ENCODE results near the gene RPLP2. TPM values are rescaled to one million over a fixed set of nuclear protein-coding genes. Genes with fewer than 3 reads are reported as not detected.

RPLP2 gene
- total RNA-seq, 1 donor from 2014 or later: 663 TPM

DNA sequence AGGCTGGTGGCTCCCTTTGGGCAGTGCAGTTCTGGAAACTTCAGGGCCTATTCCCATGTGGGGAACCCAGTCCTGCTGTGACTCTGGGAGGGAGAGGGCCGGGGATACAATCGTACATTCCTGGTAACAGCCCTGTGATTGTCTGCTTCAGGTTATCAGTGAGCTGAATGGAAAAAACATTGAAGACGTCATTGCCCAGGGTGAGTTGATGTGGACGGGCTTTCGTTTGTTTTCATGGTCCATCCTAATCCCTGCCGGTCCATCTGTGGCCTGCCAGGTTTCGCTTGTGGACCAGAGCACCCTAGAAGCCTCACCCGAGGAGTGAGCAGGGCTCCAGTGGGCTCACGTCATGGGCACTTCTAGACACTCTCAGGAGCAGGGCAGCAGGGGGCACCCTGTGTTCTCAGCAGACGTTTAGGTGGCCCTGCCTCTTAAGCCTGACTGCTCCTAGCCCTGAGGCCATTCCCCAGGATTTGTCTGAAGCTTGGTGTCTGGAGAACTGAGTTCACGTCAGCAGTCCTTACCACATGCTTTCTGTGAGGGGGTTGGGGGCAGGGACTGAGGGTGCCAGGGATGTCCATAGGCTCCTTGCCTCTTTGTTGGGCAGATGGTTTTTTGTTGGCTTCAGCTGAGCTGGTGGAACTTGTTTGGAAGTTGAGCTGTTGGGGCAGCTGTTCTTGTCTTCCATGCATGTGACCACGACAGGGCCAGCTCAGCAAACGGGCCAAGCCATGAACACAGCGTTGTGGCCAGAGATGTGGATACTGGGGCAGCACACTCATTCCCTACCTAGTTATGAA lies 1.9 kb downstream of the RPLP2 start:
- TF ChIP-seq, protein P1, sequence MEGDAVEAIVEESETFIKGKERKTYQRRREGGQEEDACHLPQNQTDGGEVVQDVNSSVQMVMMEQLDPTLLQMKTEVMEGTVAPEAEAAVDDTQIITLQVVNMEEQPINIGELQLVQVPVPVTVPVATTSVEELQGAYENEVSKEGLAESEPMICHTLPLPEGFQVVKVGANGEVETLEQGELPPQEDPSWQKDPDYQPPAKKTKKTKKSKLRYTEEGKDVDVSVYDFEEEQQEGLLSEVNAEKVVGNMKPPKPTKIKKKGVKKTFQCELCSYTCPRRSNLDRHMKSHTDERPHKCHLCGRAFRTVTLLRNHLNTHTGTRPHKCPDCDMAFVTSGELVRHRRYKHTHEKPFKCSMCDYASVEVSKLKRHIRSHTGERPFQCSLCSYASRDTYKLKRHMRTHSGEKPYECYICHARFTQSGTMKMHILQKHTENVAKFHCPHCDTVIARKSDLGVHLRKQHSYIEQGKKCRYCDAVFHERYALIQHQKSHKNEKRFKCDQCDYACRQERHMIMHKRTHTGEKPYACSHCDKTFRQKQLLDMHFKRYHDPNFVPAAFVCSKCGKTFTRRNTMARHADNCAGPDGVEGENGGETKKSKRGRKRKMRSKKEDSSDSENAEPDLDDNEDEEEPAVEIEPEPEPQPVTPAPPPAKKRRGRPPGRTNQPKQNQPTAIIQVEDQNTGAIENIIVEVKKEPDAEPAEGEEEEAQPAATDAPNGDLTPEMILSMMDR (conservative IDR thresholded peaks at IDR 0.05; ENCODE audit: low read depth, low read length): peak; percentile 36
- DNase-seq (ENCODE audit: low read depth): no peak
- peak overlapping the region; percentile 96 for H3K4me3 ChIP-seq (ENCODE audit: low read depth, low read length)

DNA sequence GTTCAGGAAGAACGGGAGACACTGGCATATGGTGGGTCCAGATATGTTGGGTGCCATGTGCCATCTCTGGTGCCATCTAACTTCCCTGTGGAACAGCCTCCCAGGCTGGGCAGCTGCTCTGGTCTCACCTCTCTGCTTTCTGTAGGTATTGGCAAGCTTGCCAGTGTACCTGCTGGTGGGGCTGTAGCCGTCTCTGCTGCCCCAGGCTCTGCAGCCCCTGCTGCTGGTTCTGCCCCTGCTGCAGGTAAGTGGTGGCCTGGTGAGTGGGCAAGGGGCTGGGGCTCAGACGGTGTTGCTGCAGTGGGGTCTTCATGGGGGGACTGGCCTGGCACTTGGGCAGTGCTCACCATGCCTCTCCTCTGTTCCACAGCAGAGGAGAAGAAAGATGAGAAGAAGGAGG lies 2.6 kb downstream of the RPLP2 start:
- DNase-seq (ENCODE audit: low read depth): no peak
- TF ChIP-seq, protein P1 (conservative IDR thresholded peaks at IDR 0.05; ENCODE audit: low read depth, low read length): no peak
- H3K4me3 ChIP-seq (ENCODE audit: low read depth, low read length): no peak overlapping the region

DNA sequence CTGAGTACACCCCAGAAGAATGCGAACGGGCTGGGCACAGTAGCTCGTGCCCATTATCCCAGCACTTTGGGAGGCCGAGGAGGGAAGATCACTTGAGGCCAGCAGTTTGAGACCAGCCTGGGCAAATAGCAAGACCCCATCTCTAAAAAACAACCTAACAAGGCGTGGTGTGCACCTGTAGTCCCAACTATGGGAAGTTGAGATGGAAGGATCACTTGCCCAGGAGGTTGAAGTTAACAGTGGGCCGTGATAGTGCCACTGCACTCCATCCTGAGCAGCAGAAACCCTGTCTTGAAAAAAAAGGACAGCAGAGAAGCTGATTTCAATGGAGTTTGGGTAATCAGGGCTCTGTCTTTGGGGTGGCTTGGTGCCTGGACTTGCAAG lies 3.3 kb downstream of the RPLP2 start:
- DNase-seq (ENCODE audit: low read depth): no peak
- TF ChIP-seq, protein P1 (conservative IDR thresholded peaks at IDR 0.05; ENCODE audit: low read depth, low read length): no peak
- no peak overlapping the region for H3K4me3 ChIP-seq (ENCODE audit: low read depth, low read length)

DNA sequence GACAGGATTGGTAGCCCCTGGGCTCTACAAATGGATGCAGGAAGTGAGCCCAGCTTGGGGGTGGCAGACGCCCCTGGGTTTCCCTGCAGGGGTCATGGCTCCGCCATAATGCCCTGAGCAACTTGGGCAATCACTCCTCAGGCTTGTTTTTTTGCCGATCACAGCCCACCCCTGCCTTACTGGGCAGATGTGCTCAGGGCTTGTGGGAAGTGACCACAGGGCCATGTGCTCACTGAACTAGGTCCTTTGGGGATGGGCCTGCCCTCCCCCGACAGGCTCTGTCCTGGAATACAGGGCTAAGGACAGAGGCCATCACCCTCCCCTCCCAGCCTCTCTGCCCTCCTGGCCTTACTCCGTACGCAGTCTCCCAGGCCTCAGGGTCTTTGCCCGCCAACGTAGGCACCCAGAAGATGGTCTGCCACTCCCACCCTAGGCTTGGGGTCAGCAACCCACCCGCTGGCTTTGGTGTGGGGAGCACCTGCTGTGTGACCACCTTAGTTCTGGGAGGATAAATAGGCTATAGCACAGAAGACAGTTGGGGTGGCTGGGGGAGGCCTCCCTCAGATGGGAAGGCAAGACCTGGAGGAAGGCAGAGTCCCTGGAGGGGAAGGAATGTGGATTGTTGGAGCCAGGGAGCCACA lies 3.8 kb downstream of the RPLP2 start:
- TF ChIP-seq, protein P1 (conservative IDR thresholded peaks at IDR 0.05; ENCODE audit: low read depth, low read length): no peak
- H3K4me3 ChIP-seq (ENCODE audit: low read depth, low read length): no peak overlapping the region
- DNase-seq (ENCODE audit: low read depth): no peak

DNA sequence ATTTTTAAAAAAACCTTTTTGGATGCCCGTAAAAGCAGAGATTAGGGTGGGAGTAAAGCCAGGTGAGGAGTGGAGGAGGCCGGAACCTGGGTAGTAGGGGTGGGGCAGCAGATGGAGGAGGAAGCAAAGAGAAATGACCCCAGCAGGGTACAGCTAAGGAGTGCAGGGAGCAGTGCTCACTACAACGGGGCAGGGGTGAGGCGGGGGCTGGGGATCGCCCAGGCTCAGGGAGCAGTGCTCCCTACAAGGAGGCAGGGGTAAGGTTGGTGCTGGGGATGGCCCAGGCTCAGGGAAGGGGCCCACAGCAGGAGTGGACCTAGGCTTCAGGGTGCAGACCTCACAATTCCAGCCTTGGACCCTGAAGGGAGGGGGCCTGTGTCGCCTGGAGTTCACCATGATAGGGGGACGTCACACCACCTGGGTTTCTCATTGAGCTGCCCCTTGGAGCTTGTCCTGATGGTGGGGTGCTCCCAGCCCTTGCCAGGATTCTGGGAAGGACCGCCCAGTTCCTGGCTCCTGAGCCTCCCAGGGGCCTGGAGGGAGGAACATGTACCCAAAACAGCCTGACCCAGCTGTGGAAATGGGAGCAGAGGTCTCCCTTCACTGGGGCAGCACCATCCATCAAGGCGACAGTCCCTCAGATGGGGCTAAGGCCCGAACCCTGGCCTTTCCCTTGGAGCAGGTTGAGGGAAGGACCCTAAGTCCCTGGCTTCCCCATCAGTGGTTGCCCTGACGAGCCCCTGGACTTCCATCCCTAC lies 6.1 kb downstream of the RPLP2 start:
- no peak overlapping the region for H3K4me3 ChIP-seq (ENCODE audit: low read depth, low read length)
- no peak for DNase-seq (ENCODE audit: low read depth)
- TF ChIP-seq, protein P1 (conservative IDR thresholded peaks at IDR 0.05; ENCODE audit: low read depth, low read length): no peak

DNA sequence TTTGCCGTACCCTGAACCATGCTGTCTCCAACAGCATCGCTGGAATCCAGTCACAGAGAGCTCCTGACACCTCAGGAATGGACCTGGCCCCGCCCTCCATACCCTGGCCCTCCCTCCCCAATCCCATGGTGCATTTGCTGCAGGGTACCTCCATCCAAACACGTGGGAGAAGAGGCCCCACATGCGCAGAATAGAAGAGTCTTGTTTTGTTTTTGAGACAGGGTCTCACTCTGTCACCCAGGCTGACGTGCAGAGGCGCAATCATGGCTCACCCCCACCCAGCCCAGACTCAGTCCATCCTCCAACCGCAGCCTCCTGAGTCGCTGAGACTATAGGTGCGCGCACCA lies 6.6 kb downstream of the RPLP2 start:
- no peak for DNase-seq (ENCODE audit: low read depth)
- H3K4me3 ChIP-seq (ENCODE audit: low read depth, low read length): no peak overlapping the region
- TF ChIP-seq, protein P1 (conservative IDR thresholded peaks at IDR 0.05; ENCODE audit: low read depth, low read length): no peak
